ENCODE data around the gene TRHDE.

DNA sequence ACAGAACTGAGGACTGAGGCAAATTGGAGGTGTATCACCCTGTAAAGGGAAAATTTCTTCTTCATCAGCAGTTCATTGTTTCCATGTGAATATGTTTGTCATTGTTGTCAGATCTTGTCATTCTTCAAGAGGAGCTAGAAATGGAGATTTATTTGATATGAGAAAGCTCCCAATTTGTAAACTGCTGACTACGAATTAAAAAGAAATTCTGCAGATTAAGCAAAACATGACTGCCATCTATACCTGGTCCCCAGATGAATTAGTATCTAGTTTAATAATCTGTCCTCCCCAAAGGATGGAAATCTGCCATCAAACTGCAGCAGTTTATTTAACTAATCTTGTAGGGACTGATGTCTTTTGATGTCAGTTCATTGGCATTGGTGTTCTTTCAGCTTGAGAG is 162.8 kb downstream of the TRHDE start:
- TF ChIP-seq GABPB1 (CRISPR knock-in tag; IDR thresholded peaks at IDR 0.05), result no peak
- no peak for TF ChIP-seq NFYB (CRISPR knock-in tag; conservative IDR thresholded peaks at IDR 0.05; ENCODE audit: low read depth)
- TF ChIP-seq, protein P1, sequence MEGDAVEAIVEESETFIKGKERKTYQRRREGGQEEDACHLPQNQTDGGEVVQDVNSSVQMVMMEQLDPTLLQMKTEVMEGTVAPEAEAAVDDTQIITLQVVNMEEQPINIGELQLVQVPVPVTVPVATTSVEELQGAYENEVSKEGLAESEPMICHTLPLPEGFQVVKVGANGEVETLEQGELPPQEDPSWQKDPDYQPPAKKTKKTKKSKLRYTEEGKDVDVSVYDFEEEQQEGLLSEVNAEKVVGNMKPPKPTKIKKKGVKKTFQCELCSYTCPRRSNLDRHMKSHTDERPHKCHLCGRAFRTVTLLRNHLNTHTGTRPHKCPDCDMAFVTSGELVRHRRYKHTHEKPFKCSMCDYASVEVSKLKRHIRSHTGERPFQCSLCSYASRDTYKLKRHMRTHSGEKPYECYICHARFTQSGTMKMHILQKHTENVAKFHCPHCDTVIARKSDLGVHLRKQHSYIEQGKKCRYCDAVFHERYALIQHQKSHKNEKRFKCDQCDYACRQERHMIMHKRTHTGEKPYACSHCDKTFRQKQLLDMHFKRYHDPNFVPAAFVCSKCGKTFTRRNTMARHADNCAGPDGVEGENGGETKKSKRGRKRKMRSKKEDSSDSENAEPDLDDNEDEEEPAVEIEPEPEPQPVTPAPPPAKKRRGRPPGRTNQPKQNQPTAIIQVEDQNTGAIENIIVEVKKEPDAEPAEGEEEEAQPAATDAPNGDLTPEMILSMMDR (IDR thresholded peaks at IDR 0.05), result no peak
- TF ChIP-seq, protein P2, sequence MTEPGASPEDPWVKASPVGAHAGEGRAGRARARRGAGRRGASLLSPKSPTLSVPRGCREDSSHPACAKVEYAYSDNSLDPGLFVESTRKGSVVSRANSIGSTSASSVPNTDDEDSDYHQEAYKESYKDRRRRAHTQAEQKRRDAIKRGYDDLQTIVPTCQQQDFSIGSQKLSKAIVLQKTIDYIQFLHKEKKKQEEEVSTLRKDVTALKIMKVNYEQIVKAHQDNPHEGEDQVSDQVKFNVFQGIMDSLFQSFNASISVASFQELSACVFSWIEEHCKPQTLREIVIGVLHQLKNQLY (CRISPR knock-in tag; IDR thresholded peaks at IDR 0.05), result no peak
- TF ChIP-seq, protein P3, sequence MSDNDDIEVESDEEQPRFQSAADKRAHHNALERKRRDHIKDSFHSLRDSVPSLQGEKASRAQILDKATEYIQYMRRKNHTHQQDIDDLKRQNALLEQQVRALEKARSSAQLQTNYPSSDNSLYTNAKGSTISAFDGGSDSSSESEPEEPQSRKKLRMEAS (CRISPR knock-in tag; IDR thresholded peaks at IDR 0.05), result no peak
- no peak for TF ChIP-seq NR1H2 (CRISPR knock-in tag; IDR thresholded peaks at IDR 0.05)
- TF ChIP-seq, protein P4, sequence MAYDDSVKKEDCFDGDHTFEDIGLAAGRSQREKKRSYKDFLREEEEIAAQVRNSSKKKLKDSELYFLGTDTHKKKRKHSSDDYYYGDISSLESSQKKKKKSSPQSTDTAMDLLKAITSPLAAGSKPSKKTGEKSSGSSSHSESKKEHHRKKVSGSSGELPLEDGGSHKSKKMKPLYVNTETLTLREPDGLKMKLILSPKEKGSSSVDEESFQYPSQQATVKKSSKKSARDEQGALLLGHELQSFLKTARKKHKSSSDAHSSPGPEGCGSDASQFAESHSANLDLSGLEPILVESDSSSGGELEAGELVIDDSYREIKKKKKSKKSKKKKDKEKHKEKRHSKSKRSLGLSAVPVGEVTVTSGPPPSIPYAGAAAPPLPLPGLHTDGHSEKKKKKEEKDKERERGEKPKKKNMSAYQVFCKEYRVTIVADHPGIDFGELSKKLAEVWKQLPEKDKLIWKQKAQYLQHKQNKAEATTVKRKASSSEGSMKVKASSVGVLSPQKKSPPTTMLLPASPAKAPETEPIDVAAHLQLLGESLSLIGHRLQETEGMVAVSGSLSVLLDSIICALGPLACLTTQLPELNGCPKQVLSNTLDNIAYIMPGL (CRISPR knock-in tag; IDR thresholded peaks at IDR 0.05), result no peak
- no peak for TF ChIP-seq SMAD3 (CRISPR knock-in tag; IDR thresholded peaks at IDR 0.05; ENCODE audit: borderline replicate concordance)
- TF ChIP-seq ZNF671 (CRISPR knock-in tag; IDR thresholded peaks at IDR 0.05), result no peak
- TF ChIP-seq, protein P5, sequence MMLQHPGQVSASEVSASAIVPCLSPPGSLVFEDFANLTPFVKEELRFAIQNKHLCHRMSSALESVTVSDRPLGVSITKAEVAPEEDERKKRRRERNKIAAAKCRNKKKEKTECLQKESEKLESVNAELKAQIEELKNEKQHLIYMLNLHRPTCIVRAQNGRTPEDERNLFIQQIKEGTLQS (CRISPR knock-in tag; conservative IDR thresholded peaks at IDR 0.05), result no peak
- no peak for TF ChIP-seq TEAD4 (CRISPR knock-in tag; IDR thresholded peaks at IDR 0.05)
- no peak for TF ChIP-seq SP1 (CRISPR knock-in tag; conservative IDR thresholded peaks at IDR 0.05)
- TF ChIP-seq, protein P6, sequence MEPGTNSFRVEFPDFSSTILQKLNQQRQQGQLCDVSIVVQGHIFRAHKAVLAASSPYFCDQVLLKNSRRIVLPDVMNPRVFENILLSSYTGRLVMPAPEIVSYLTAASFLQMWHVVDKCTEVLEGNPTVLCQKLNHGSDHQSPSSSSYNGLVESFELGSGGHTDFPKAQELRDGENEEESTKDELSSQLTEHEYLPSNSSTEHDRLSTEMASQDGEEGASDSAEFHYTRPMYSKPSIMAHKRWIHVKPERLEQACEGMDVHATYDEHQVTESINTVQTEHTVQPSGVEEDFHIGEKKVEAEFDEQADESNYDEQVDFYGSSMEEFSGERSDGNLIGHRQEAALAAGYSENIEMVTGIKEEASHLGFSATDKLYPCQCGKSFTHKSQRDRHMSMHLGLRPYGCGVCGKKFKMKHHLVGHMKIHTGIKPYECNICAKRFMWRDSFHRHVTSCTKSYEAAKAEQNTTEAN (CRISPR knock-in tag; IDR thresholded peaks at IDR 0.05), result no peak
- TF ChIP-seq, protein P7, sequence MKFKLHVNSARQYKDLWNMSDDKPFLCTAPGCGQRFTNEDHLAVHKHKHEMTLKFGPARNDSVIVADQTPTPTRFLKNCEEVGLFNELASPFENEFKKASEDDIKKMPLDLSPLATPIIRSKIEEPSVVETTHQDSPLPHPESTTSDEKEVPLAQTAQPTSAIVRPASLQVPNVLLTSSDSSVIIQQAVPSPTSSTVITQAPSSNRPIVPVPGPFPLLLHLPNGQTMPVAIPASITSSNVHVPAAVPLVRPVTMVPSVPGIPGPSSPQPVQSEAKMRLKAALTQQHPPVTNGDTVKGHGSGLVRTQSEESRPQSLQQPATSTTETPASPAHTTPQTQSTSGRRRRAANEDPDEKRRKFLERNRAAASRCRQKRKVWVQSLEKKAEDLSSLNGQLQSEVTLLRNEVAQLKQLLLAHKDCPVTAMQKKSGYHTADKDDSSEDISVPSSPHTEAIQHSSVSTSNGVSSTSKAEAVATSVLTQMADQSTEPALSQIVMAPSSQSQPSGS (CRISPR knock-in tag; IDR thresholded peaks at IDR 0.05; ENCODE audit: borderline replicate concordance, low read depth), result no peak
